OCI-LY7 (cell line): ENCODE results near the gene PRR14L. TPM values are rescaled to one million over a fixed set of nuclear protein-coding genes. Genes with fewer than 3 reads are reported as not detected.

Experiments used
- BruUV-seq: library from RNA; stranded (reverse); fragments of 400-500 nt; replicated peaks from 2 replicates; lab custom pipeline; 2021; lab: Mats Ljungman, UMichigan
- CTCF ChIA-PET: fragments of 300-600 bp; sonication (Branson Sonifier 250); formaldehyde crosslinking; loops from one replicate; lab custom pipeline; 2022; ENCODE audit warnings: antibody characterized with exemption; ENCODE audit not compliant: unreplicated experiment; lab: Charles Lee
- POLR2A ChIA-PET: fragments of 300-600 bp; sonication (Branson Sonifier 250); formaldehyde crosslinking; loops from one replicate; lab custom pipeline; 2022; ENCODE audit warnings: antibody characterized with exemption; lab: Charles Lee
- DNase-seq: peaks from one replicate; pipeline ENCODE4 v3.0.0-alpha.2; 2015; ENCODE audit warnings: low spot score
- H2AFZ ChIP-seq: fragments of 200-600 bp; sonication (generic), shearing (Covaris generic); 2 replicates; pipeline ENCODE4 v1.6.1; 2014; ENCODE audit warnings: mild to moderate bottlenecking, antibody characterized with exemption, low read length, moderate library complexity
- H3K27ac ChIP-seq: fragments of 200-600 bp; sonication (generic); 2 replicates; pipeline ENCODE4 v1.5.1; 2014; ENCODE audit warnings: mixed run types, low read depth, mild to moderate bottlenecking, moderate library complexity, low read length, inconsistent platforms; ENCODE audit not compliant: poor library complexity, severe bottlenecking
- H3K36me3 ChIP-seq: fragments of 200-600 bp; sonication (generic); 2 replicates; pipeline ENCODE4 v1.6.1; 2014; ENCODE audit warnings: mild to moderate bottlenecking, antibody characterized with exemption, low read length, moderate library complexity, mixed read lengths; ENCODE audit not compliant: insufficient read depth
- H3K4me1 ChIP-seq: fragments of 200-600 bp; sonication (generic); 2 replicates; pipeline ENCODE4 v1.5.1; 2014; ENCODE audit warnings: mild to moderate bottlenecking, low read length; ENCODE audit not compliant: insufficient read depth, poor library complexity, severe bottlenecking
- H3K4me2 ChIP-seq: fragments of 200-600 bp; sonication (generic); 2 replicates; pipeline ENCODE4 v1.6.1; 2014; ENCODE audit warnings: mild to moderate bottlenecking, low read length
- H3K4me3 ChIP-seq: fragments of 200-600 bp; sonication (generic); 2 replicates; pipeline ENCODE4 v1.5.1; 2014; ENCODE audit warnings: mild to moderate bottlenecking, low read depth, low read length; ENCODE audit not compliant: poor library complexity, severe bottlenecking
- H3K79me2 ChIP-seq: fragments of 200-600 bp; sonication (generic); 2 replicates; pipeline ENCODE4 v1.6.1; 2016; ENCODE audit warnings: low read depth, mild to moderate bottlenecking, low read length, moderate library complexity, mixed read lengths; ENCODE audit not compliant: insufficient read depth
- H3K9me2 ChIP-seq: fragments of 200-600 bp; sonication (generic); 2 replicates; pipeline ENCODE4 v1.6.1; 2016; ENCODE audit warnings: mild to moderate bottlenecking, low read length, mixed read lengths; ENCODE audit not compliant: insufficient read depth
- H3K9me3 ChIP-seq: fragments of 200-600 bp; sonication (generic); 2 replicates; pipeline ENCODE4 v1.6.1; 2014; ENCODE audit warnings: mild to moderate bottlenecking, mixed run types, low read length, mixed read lengths
- H4K20me1 ChIP-seq: fragments of 200-600 bp; sonication (generic); 2 replicates; pipeline ENCODE4 v1.6.1; 2014; ENCODE audit warnings: mild to moderate bottlenecking, antibody characterized with exemption, low read length, moderate library complexity, mixed read lengths; ENCODE audit not compliant: insufficient read depth
- EZH2phosphoT487 ChIP-seq: fragments of 200-600 bp; sonication (generic); IDR thresholded peaks from 2 replicates; pipeline ENCODE4 v1.6.1; 2018; ENCODE audit warnings: low read depth, borderline replicate concordance, mild to moderate bottlenecking, mixed run types, antibody characterized with exemption, low read length, moderate library complexity, mixed read lengths
- intact Hi-C: fragments of 100-400 bp; cut with micrococcal nuclease; formaldehyde crosslinking; loops from one replicate; pipeline ENCODE4 v1.10.0; 2022; ENCODE audit not compliant: unreplicated experiment
- total RNA-seq, 2 experiments: library from RNA; depleted of rRNA in 1 of 2; stranded (reverse); fragments of >200 nt in 1 of 2; shearing (Covaris generic) in 1 of 2; gene quantifications; 2 replicates each; pipeline ENCODE4 v1.2.3, GENCODE V29; 2014 to 2022
- TF ChIP-seq, protein P1 (sequence below): fragments of 200-600 bp; sonication (generic); conservative IDR thresholded peaks from 2 replicates; pipeline ENCODE4 v1.5.1; 2014; ENCODE audit warnings: mild to moderate bottlenecking, antibody characterized with exemption, low read length, moderate library complexity, mixed read lengths

Gene PRR14L
- total RNA-seq, 2 experiments from 2014 or later: 21.9 to 51.1 TPM

DNA sequence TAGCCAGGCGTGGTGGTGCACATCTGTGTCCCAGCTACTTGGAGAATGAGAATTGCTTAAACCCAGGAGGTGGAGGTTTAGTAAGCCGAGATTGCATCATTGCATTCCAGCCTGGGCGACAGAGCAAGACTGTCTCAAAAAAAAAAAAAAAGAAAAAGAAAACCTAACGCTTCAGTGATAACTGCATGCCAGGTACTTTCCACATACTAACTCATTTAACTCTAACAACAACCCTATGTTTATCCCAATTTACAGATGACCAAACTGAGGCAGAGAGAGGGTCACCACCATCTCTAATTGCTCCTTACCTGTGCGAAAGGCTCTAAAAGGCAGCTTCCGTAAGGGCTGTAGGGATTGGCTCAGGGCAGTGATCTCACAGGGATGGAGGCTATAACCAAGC, 99.5 kb downstream of the PRR14L start:
- ChIA-PET CTCF (no interaction called here), POLR2A (no interaction called here)
- no TSS peak for BruUV-seq
- Histone ChIP-seq H3K9me3 (no peaks in the 10 kb centered on the region), H3K27ac (no peak overlapping the region), H3K79me2 (peaks cover 38% of the 10 kb centered on the region; the same call in 1 of the 2 replicates), H2AFZ (no peak overlapping the region), H3K4me3 (no peak overlapping the region), H3K9me2 (no peaks in the 10 kb centered on the region), H4K20me1 (peaks cover 6% of the 10 kb centered on the region; the same call in 1 of the 2 replicates), H3K36me3 (peaks cover 43% of the 10 kb centered on the region), H3K4me1 (peaks cover 38% of the 10 kb centered on the region), H3K4me2 (no peak overlapping the region)
- intact Hi-C loops: no loop called here
- TF ChIP-seq EZH2phosphoT487: no peak
- TF ChIP-seq, protein P1, sequence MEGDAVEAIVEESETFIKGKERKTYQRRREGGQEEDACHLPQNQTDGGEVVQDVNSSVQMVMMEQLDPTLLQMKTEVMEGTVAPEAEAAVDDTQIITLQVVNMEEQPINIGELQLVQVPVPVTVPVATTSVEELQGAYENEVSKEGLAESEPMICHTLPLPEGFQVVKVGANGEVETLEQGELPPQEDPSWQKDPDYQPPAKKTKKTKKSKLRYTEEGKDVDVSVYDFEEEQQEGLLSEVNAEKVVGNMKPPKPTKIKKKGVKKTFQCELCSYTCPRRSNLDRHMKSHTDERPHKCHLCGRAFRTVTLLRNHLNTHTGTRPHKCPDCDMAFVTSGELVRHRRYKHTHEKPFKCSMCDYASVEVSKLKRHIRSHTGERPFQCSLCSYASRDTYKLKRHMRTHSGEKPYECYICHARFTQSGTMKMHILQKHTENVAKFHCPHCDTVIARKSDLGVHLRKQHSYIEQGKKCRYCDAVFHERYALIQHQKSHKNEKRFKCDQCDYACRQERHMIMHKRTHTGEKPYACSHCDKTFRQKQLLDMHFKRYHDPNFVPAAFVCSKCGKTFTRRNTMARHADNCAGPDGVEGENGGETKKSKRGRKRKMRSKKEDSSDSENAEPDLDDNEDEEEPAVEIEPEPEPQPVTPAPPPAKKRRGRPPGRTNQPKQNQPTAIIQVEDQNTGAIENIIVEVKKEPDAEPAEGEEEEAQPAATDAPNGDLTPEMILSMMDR: no peak
- DNase-seq: no peak

DNA sequence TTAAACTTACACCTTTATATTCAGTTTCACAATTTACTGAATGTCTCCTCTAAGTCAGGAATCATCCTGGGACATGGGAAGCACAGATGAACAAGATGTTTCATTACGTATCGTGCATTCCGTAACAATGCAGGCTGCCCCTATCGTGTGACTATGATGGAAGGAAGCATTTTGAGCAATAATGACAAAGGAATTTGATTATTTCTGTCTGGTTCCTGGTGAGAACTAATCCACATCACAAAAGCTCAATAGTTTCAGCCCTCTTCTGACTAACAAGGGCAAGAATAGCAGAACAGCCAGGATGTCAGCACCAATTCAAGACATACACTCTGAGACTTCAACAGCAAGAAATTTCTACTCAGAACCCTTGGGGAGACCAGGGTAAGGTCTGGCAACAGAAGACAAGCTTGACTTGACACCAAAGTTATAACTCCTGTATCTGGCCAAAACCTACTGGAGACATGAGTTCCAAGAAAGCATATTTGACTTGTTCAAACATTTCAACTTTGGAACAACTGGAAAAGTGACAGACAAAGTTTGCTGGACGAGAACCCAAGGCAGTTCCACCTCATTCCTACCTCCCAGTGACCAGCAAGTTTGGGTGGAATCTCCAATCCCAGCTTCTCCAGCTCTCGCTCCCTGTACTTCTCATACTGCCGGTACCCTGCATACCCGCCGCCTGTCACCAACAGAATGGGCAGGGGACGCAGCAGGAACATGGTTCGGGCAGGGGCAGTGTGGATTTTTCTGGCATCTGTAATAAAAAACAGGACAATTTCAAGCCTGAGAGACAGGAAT, 102.2 kb downstream of the PRR14L start:
- Histone ChIP-seq H3K9me2 (no peaks in the 10 kb centered on the region), H4K20me1 (no peaks in the 10 kb centered on the region), H3K79me2 (peaks cover 21% of the 10 kb centered on the region; the same call in 1 of the 2 replicates), H3K27ac (no peak overlapping the region), H2AFZ (no peak overlapping the region), H3K4me1 (peaks cover 18% of the 10 kb centered on the region), H3K4me3 (no peak overlapping the region), H3K36me3 (peaks cover 57% of the 10 kb centered on the region), H3K9me3 (no peaks in the 10 kb centered on the region), H3K4me2 (no peak overlapping the region)
- no peak for DNase-seq
- CTCF ChIA-PET: no interaction called here
- intact Hi-C loops: no loop called here
- no TSS peak for BruUV-seq
- TF ChIP-seq EZH2phosphoT487: no peak
- TF ChIP-seq, protein P1: no peak
- POLR2A ChIA-PET: no interaction called here

DNA sequence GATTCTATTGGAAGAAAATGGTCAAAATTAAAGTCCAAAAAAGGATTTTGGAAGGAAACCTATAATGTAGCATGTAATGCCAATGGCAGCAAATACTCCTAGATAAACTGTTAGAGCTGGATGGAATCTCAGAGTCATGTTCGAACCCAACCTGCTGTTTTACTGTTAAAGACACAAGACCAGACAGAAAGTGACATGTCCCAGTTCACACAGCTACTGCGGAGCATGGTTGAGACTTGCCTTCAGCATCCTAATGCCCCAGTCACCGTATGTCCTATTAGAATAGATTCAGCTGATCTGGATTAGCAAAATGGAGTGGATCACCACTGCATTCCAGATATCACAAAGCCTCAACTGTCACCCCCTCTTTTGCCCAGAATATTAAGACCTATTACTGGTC, 102.9 kb downstream of the PRR14L start:
- Histone ChIP-seq H2AFZ (no peak overlapping the region), H3K4me3 (no peak overlapping the region), H3K4me1 (peaks cover 12% of the 10 kb centered on the region), H3K9me2 (no peaks in the 10 kb centered on the region), H3K9me3 (no peaks in the 10 kb centered on the region), H3K4me2 (no peak overlapping the region), H4K20me1 (no peaks in the 10 kb centered on the region), H3K79me2 (peaks cover 17% of the 10 kb centered on the region; the same call in 1 of the 2 replicates), H3K36me3 (peaks cover 63% of the 10 kb centered on the region), H3K27ac (no peak overlapping the region)
- TSS peak; percentile 55 for BruUV-seq
- TF ChIP-seq, protein P1: no peak
- TF ChIP-seq EZH2phosphoT487: no peak
- DNase-seq: no peak
- ChIA-PET POLR2A (no interaction called here), CTCF (no interaction called here)
- intact Hi-C loops: no loop called here
